Measurements from ENCODE around the gene ACOT7.
"Not testable (repeated sequence)": the region's sequence is repeated elsewhere in the genome, so short reads cannot be mapped to it uniquely, and the experiment has no call there.

The ACOT7 gene

GRCh38 chr1:6435129-6435528, 41.6 kb upstream of the ACOT7 start:
- no peak overlapping the region for H3K4me3 ChIP-seq (ENCODE audit: low read depth, low read length)
- DNase-seq (ENCODE audit: low read depth): no peak
- TF ChIP-seq CTCF (IDR thresholded peaks at IDR 0.05; ENCODE audit: low read depth, low read length, missing control alignments): no peak

GRCh38 chr1:6434186-6434585, 40.6 kb upstream of the ACOT7 start:
- TF ChIP-seq CTCF (IDR thresholded peaks at IDR 0.05; ENCODE audit: low read depth, low read length, missing control alignments): no peak
- H3K4me3 ChIP-seq (ENCODE audit: low read depth, low read length): no peak overlapping the region
- DNase-seq (ENCODE audit: low read depth): no peak

GRCh38 chr1:6431645-6432579, 38.3 kb upstream of the ACOT7 start:
- not testable (repeated sequence) for H3K4me3 ChIP-seq (ENCODE audit: low read depth, low read length); DNase-seq (ENCODE audit: low read depth)

- DNase-seq (ENCODE audit: low read depth); H3K4me3 ChIP-seq (ENCODE audit: low read depth, low read length): not testable (repeated sequence)
Observed at GRCh38 chr1:6429660-6430411, 36.3 kb upstream of the ACOT7 start.

GRCh38 chr1:6428453-6428852, 34.9 kb upstream of the ACOT7 start:
- not testable (repeated sequence) for H3K4me3 ChIP-seq (ENCODE audit: low read depth, low read length); DNase-seq (ENCODE audit: low read depth)

- no peak overlapping the region for H3K4me3 ChIP-seq (ENCODE audit: low read depth, low read length)
- DNase-seq (ENCODE audit: low read depth): no peak
- no peak for TF ChIP-seq CTCF (IDR thresholded peaks at IDR 0.05; ENCODE audit: low read depth, low read length, missing control alignments)
Observed at GRCh38 chr1:6427441-6428390, 34.1 kb upstream of the ACOT7 start.

GRCh38 chr1:6426972-6427350, 33.4 kb upstream of the ACOT7 start:
- H3K4me3 ChIP-seq (ENCODE audit: low read depth, low read length): no peak overlapping the region
- DNase-seq (ENCODE audit: low read depth): no peak
- TF ChIP-seq CTCF (IDR thresholded peaks at IDR 0.05; ENCODE audit: low read depth, low read length, missing control alignments): no peak
